Measurements from ENCODE around the gene SNX1. TPM values are rescaled to one million over a fixed set of nuclear protein-coding genes. Genes with fewer than 3 reads are reported as not detected.
A peak's percentile ranks its signal among the peaks of the same experiment; 100 is the strongest.

The SNX1 gene
- polyA plus RNA-seq, 2 of the 4 experiments (the other 2 are of a cell fraction) = 86.7 to 89.4 TPM

- Histone ChIP-seq H3K4me3 (peak overlapping the region; percentile 68), H3K27ac (peak overlapping the region; percentile 85 to 86), H3K4me2 (peak overlapping the region; percentile 89), H3K9me3 (no peaks in the 10 kb centered on the region), H3K4me1 (peaks cover 22% of the 10 kb centered on the region)
- ChIA-PET CTCF (interaction anchor here (0.6 to 2.4 kb wide), 12 partner anchors 12 to 922 kb away, joined by 3 to 12 read pairs (median 3); no protein-coding TSS in a partner anchor), POLR2A (interaction anchor here (0.9 to 1.6 kb wide), 2 partner anchors 20 to 23 kb away, joined by 3 to 14 read pairs; no protein-coding TSS in a partner anchor)
- TF ChIP-seq CTCF (IDR thresholded peaks at IDR 0.05) (peak; percentile 19; the same call in 2 of the 3 replicates), POLR2AphosphoS2 (conservative IDR thresholded peaks at IDR 0.05; ENCODE audit: low read length) (no peak), RAD21 (conservative IDR thresholded peaks at IDR 0.05 in 1 of 2, IDR thresholded peaks at IDR 0.05 in 1 of 2) (peak; percentile 45 to 60; a peak in 4 of 5 replicates)
- FAIRE-seq = no peak
- peak in 1 of 2 experiments; percentile 44 for DNase-seq (ENCODE audit: low read depth in 1 of 2, low spot score in 1 of 2)
- ATAC-seq = no peak
Observed at GRCh38 chr15:64092075-64092820, 3.5 kb upstream of the SNX1 start.

GRCh38 chr15:64092864-64093626 is 2.7 kb upstream of the SNX1 start:
- Histone ChIP-seq H3K4me2 (peak overlapping the region; percentile 89), H3K27ac (peak overlapping the region; percentile 85 to 86), H3K9me3 (no peaks in the 10 kb centered on the region), H3K4me3 (peak overlapping the region; percentile 68), H3K4me1 (peaks cover 30% of the 10 kb centered on the region)
- WGBS (ENCODE audit: missing lambda C conversion rate) = 3% methylated on average over 22 of the region's 22 CpGs
- ATAC-seq = peak; percentile 28 to 41
- POLR2A ChIA-PET = interaction anchor here (0.6 to 1.6 kb wide), 9 partner anchors 10 to 896 kb away, joined by 3 to 14 read pairs (median 5); partner anchors contain the start of gene TRIP4
- TF ChIP-seq HEYL (CRISPR knock-in tag; IDR thresholded peaks at IDR 0.05) (no peak), CBX2 (IDR thresholded peaks at IDR 0.05; ENCODE audit: borderline replicate concordance, low read depth) (no peak), ESRRA (IDR thresholded peaks at IDR 0.05; ENCODE audit: borderline replicate concordance, low read length) (peak; percentile 81; the same call in 1 of the 2 replicates), GATA3 (IDR thresholded peaks at IDR 0.05; ENCODE audit: borderline replicate concordance) (peak; percentile 5; the same call in 1 of the 2 replicates), PBX3 (IDR thresholded peaks at IDR 0.05) (no peak), ZFP36 (IDR thresholded peaks at IDR 0.05; ENCODE audit: borderline replicate concordance, partially characterized antibody) (no peak), RFX5 (IDR thresholded peaks at IDR 0.05) (no peak), MAZ (IDR thresholded peaks at IDR 0.05; ENCODE audit: borderline replicate concordance, low read depth, low read length) (no peak), USF2 (IDR thresholded peaks at IDR 0.05) (peak; percentile 82)
- CTCF ChIA-PET = interaction anchor here (0.6 to 4.1 kb wide), 16 partner anchors 11 to 626 kb away, joined by 3 to 27 read pairs (median 4); partner anchors contain the start of gene DAPK2
- FAIRE-seq = no peak
- DNase-seq (ENCODE audit: low read depth in 1 of 2, low spot score in 1 of 2) = peak; percentile 56 to 61

- peak within 1 kb of the TSS; percentile 68 for H3K4me3 ChIP-seq
- ChIA-PET CTCF (interaction anchor here (0.7 to 4.1 kb wide), 16 partner anchors 10 to 627 kb away, joined by 3 to 27 read pairs (median 4); partner anchors contain the start of gene DAPK2), POLR2A (interaction anchor here (0.6 to 1.6 kb wide), 11 partner anchors 10 to 896 kb away, joined by 3 to 14 read pairs (median 4); partner anchors contain the start of gene TRIP4)
- DNase-seq (ENCODE audit: low read depth in 1 of 2, low spot score in 1 of 2) (peak; percentile 96 to 100), FAIRE-seq (peak; percentile 98), ATAC-seq (peak; percentile 82 to 90)
- H3K9me3 ChIP-seq = no peaks in the 10 kb centered on the region
- H3K4me1 ChIP-seq = peaks cover 32% of the 10 kb centered on the region
- H3K27ac ChIP-seq = peak within 1 kb of the TSS; percentile 85 to 86
- peak within 1 kb of the TSS; percentile 89 for H3K4me2 ChIP-seq
- WGBS (ENCODE audit: missing lambda C conversion rate) = 1% methylated on average over 41 of the region's 41 CpGs
- TF ChIP-seq HOXB5 (CRISPR knock-in tag; IDR thresholded peaks at IDR 0.05) (0 out of 2 replicates have a peak, but pooled peaks have one; percentile 49), JUN (IDR thresholded peaks at IDR 0.05) (peak; percentile 49 to 69), NFE2L2 (conservative IDR thresholded peaks at IDR 0.05; ENCODE audit: low read length) (no peak), FOSL2 (IDR thresholded peaks at IDR 0.05) (no peak), FOSL2 (CRISPR knock-in tag; IDR thresholded peaks at IDR 0.05) (peak; percentile 25; the same call in 1 of the 2 replicates), POLR2A (IDR thresholded peaks at IDR 0.05; ENCODE audit: low read length) (peak; percentile 82), HDAC2 (IDR thresholded peaks at IDR 0.05) (no peak), BCL3 (IDR thresholded peaks at IDR 0.05) (peak; percentile 53; the same call in 1 of the 3 replicates), MAFK (IDR thresholded peaks at IDR 0.05; ENCODE audit: partially characterized antibody) (peak; percentile 90), ATOH8 (CRISPR knock-in tag; IDR thresholded peaks at IDR 0.05; ENCODE audit: low read depth) (no peak), GATA3 (IDR thresholded peaks at IDR 0.05; ENCODE audit: borderline replicate concordance) (0 out of 2 replicates have a peak, but pooled peaks have one; percentile 4), MAX (IDR thresholded peaks at IDR 0.05) (peak; percentile 74)
Observed at GRCh38 chr15:64093627-64094417, 2.0 kb upstream of the SNX1 start, which contains the start of gene CIAO2A. CIAO2A (minus strand) TSS chr15:64093838; CDS start chr15:64093768, 70 bp downstream.

All from A549 (cell line).